NCI-H187 (cell line): ENCODE data around the gene SLC35B1.
"Not testable (repeated sequence)": the region's sequence is repeated elsewhere in the genome, so short reads cannot be mapped to it uniquely, and the experiment has no call there.

Source experiments
- DNase-seq, 2 experiments: peaks; one replicate each; lab custom pipeline; 2025; lab: John Stamatoyannopoulos, UW

Gene SLC35B1

GRCh38 chr17:49699966-49700575 lies 7.7 kb downstream of the SLC35B1 start:
- no peak for DNase-seq

- DNase-seq = no peak
Observed at GRCh38 chr17:49698005-49698404, 9.8 kb downstream of the SLC35B1 start.

- DNase-seq = no peak
Observed at GRCh38 chr17:49696233-49696761, 11.5 kb downstream of the SLC35B1 start.

- DNase-seq = no peak
Observed at GRCh38 chr17:49695698-49696232, 12.0 kb downstream of the SLC35B1 start.

GRCh38 chr17:49694847-49695697 lies 12.7 kb downstream of the SLC35B1 start:
- DNase-seq = no peak

- DNase-seq = no peak
Observed at GRCh38 chr17:49692751-49693150, 15.0 kb downstream of the SLC35B1 start.

- no peak for DNase-seq
Observed at GRCh38 chr17:49691677-49692191, 16.0 kb downstream of the SLC35B1 start.

- no peak for DNase-seq
Observed at GRCh38 chr17:49691086-49691676, 16.6 kb downstream of the SLC35B1 start.

- no peak for DNase-seq
Observed at GRCh38 chr17:49690256-49690655, 17.5 kb downstream of the SLC35B1 start.

GRCh38 chr17:49688848-49689247 lies 18.9 kb downstream of the SLC35B1 start:
- DNase-seq = no peak

- DNase-seq = no peak
Observed at GRCh38 chr17:49687878-49688491, 19.8 kb downstream of the SLC35B1 start.

- DNase-seq = no peak
Observed at GRCh38 chr17:49681106-49681979, 26.4 kb downstream of the SLC35B1 start.

- DNase-seq = no peak
Observed at GRCh38 chr17:49680314-49680713, 27.4 kb downstream of the SLC35B1 start.

- peak; percentile 93 to 97 for DNase-seq
Observed at GRCh38 chr17:49677933-49678847, 29.6 kb downstream of the SLC35B1 start, which contains the start of gene SPOP. Gene SPOP (minus strand): TSS chr17:49678097. CDS start chr17:49622810, 55,287 bp downstream.

GRCh38 chr17:49677134-49677932 lies 30.4 kb downstream of the SLC35B1 start:
- DNase-seq = peak; percentile 72 to 92

- DNase-seq = no peak
Observed at GRCh38 chr17:49676276-49676868, 31.4 kb downstream of the SLC35B1 start.

GRCh38 chr17:49674507-49674906 lies 33.3 kb downstream of the SLC35B1 start:
- no peak for DNase-seq

GRCh38 chr17:49673679-49674078 lies 34.1 kb downstream of the SLC35B1 start:
- DNase-seq = not testable (repeated sequence)
